Brain microvascular endothelial cell (primary cell): ENCODE measurements around the gene RECQL5.

Experiments used
- DNase-seq: peaks from one replicate; pipeline ENCODE4 v3.0.0-alpha.2; 2020
- H3K27ac ChIP-seq: fragments of 250-450 bp; sonication (Bioruptor Pico); 2 replicates; pipeline ENCODE4 v1.5.1; 2020; ENCODE audit warnings: mild to moderate bottlenecking, moderate library complexity
- H3K27me3 ChIP-seq: fragments of 250-450 bp; sonication (Bioruptor Pico); replicated peaks from 2 replicates; pipeline ENCODE4 v1.5.1; 2020; ENCODE audit warnings: mild to moderate bottlenecking
- H3K36me3 ChIP-seq: fragments of 250-450 bp; sonication (Bioruptor Pico); replicated peaks from 2 replicates; pipeline ENCODE4 v1.5.1; 2020; ENCODE audit warnings: mild to moderate bottlenecking
- H3K4me3 ChIP-seq: 2 replicates; pipeline ENCODE4 v1.5.1; 2011; ENCODE audit warnings: low read depth, mild to moderate bottlenecking, control low read depth, low read length, moderate library complexity
- CTCF ChIP-seq: IDR thresholded peaks from 2 replicates; pipeline ENCODE4 v1.5.1; 2011; ENCODE audit warnings: low read depth, mild to moderate bottlenecking, moderate library complexity, low read length, control low read depth, inconsistent platforms; ENCODE audit errors: missing control alignments
- in situ Hi-C: cut with HindIII; loops from 2 replicates; pipeline ENCODE4 v1.10.0; 2017; ENCODE audit warnings: low sequenced_read_pairs, low pct_ligation_motif_present

Gene RECQL5

GRCh38 chr17:75637143-75637538 is 29.8 kb downstream of the RECQL5 start:
- no peaks in the 10 kb centered on the region for H3K36me3 ChIP-seq
- H3K4me3 ChIP-seq: no peak overlapping the region
- no peak for TF ChIP-seq CTCF
- in situ Hi-C loops: no loop called here
- no peaks in the 10 kb centered on the region for H3K27me3 ChIP-seq
- DNase-seq: no peak
- no peak overlapping the region for H3K27ac ChIP-seq

GRCh38 chr17:75636381-75637142 is 30.4 kb downstream of the RECQL5 start:
- no peak for TF ChIP-seq CTCF
- DNase-seq: no peak
- Histone ChIP-seq H3K36me3 (no peaks in the 10 kb centered on the region), H3K27ac (no peak overlapping the region), H3K4me3 (no peak overlapping the region), H3K27me3 (no peaks in the 10 kb centered on the region)
- in situ Hi-C loops: no loop called here

GRCh38 chr17:75635610-75636202 is 31.2 kb downstream of the RECQL5 start:
- Histone ChIP-seq H3K36me3 (no peaks in the 10 kb centered on the region), H3K27me3 (no peaks in the 10 kb centered on the region), H3K4me3 (no peak overlapping the region), H3K27ac (no peak overlapping the region)
- in situ Hi-C loops: no loop called here
- no peak for TF ChIP-seq CTCF
- no peak for DNase-seq

- in situ Hi-C loops: no loop called here
- H3K27ac ChIP-seq: no peak overlapping the region
Observed at GRCh38 chr17:75634754-75635609, 32.0 kb downstream of the RECQL5 start.

GRCh38 chr17:75634376-75634740 is 32.6 kb downstream of the RECQL5 start:
- in situ Hi-C loops: no loop called here
- H3K4me3 ChIP-seq: no peak overlapping the region
- H3K36me3 ChIP-seq: no peaks in the 10 kb centered on the region
- no peak for TF ChIP-seq CTCF
- no peaks in the 10 kb centered on the region for H3K27me3 ChIP-seq
- no peak for DNase-seq
- H3K27ac ChIP-seq: no peak overlapping the region

More at GRCh38 chr17:75634754-75635609, 32.0 kb downstream of the RECQL5 start:
- DNase-seq: no peak
- no peaks in the 10 kb centered on the region for H3K27me3 ChIP-seq
- H3K4me3 ChIP-seq: no peak overlapping the region
- no peaks in the 10 kb centered on the region for H3K36me3 ChIP-seq
- TF ChIP-seq CTCF: no peak
